GM10847 (cell line): ENCODE measurements around the gene TMEM178B.

ENCODE experiments used
- POLR2A ChIP-seq: IDR thresholded peaks from 2 replicates; pipeline ENCODE4 v1.6.1; 2011; ENCODE audit not compliant: insufficient read length; ENCODE audit errors: extremely low read depth

Gene TMEM178B

GRCh38 chr7:141328290-141328689 is 254.4 kb downstream of the TMEM178B start:
- TF ChIP-seq POLR2A = no peak

GRCh38 chr7:141333459-141333858 is 259.6 kb downstream of the TMEM178B start:
- TF ChIP-seq POLR2A = no peak

- TF ChIP-seq POLR2A = no peak
Observed at GRCh38 chr7:141335164-141335563, 261.3 kb downstream of the TMEM178B start.

GRCh38 chr7:141339603-141340002 is 265.7 kb downstream of the TMEM178B start:
- no peak for TF ChIP-seq POLR2A

GRCh38 chr7:141340991-141341390 is 267.1 kb downstream of the TMEM178B start:
- no peak for TF ChIP-seq POLR2A

- no peak for TF ChIP-seq POLR2A
Observed at GRCh38 chr7:141342621-141343408, 269.0 kb downstream of the TMEM178B start.

- TF ChIP-seq POLR2A = no peak
Observed at GRCh38 chr7:141344153-141344935, 270.5 kb downstream of the TMEM178B start.

- TF ChIP-seq POLR2A = no peak
Observed at GRCh38 chr7:141348728-141349127, 274.9 kb downstream of the TMEM178B start.

- no peak for TF ChIP-seq POLR2A
Observed at GRCh38 chr7:141349338-141349737, 275.5 kb downstream of the TMEM178B start.

GRCh38 chr7:141349804-141350203 is 275.9 kb downstream of the TMEM178B start:
- TF ChIP-seq POLR2A = no peak

- no peak for TF ChIP-seq POLR2A
Observed at GRCh38 chr7:141351175-141351574, 277.3 kb downstream of the TMEM178B start.

GRCh38 chr7:141352955-141353354 is 279.1 kb downstream of the TMEM178B start:
- TF ChIP-seq POLR2A = no peak

- TF ChIP-seq POLR2A = no peak
Observed at GRCh38 chr7:141354251-141354650, 280.4 kb downstream of the TMEM178B start.

GRCh38 chr7:141355032-141355431 is 281.2 kb downstream of the TMEM178B start:
- no peak for TF ChIP-seq POLR2A

GRCh38 chr7:141356161-141356560 is 282.3 kb downstream of the TMEM178B start:
- no peak for TF ChIP-seq POLR2A

GRCh38 chr7:141358386-141358785 is 284.5 kb downstream of the TMEM178B start:
- TF ChIP-seq POLR2A = no peak
